HepG2 (cell line): ENCODE results near the gene NDUFS1. TPM values are rescaled to one million over a fixed set of nuclear protein-coding genes. Genes with fewer than 3 reads are reported as not detected.

Experiments
- EZH2 ChIP-seq: conservative IDR thresholded peaks from 2 replicates; pipeline ENCODE4 v1.6.1; 2012; ENCODE audit warnings: mild to moderate bottlenecking, low read depth, low read length, moderate library complexity
- HMG20B ChIP-seq: conservative IDR thresholded peaks from 2 replicates; pipeline ENCODE4 v1.6.1; 2016; ENCODE audit warnings: missing genetic modification reagents, missing compliant biosample characterization
- NCOA2 ChIP-seq: sonication (generic); formaldehyde crosslinking; IDR thresholded peaks from 2 replicates; pipeline ENCODE4 v1.8.0; 2022; ENCODE audit warnings: inconsistent platforms
- NFE2L2 ChIP-seq: fragments of 150-350 bp; IDR thresholded peaks from 2 replicates; pipeline ENCODE4 v1.6.1; 2014; ENCODE audit warnings: low read length
- PAX8 ChIP-seq: sonication (generic); formaldehyde crosslinking; IDR thresholded peaks from 2 replicates; pipeline ENCODE4 v1.8.0; 2022; ENCODE audit warnings: mild to moderate bottlenecking, missing genetic modification reagents, borderline replicate concordance
- STAG1 ChIP-seq: sonication (generic); formaldehyde crosslinking; IDR thresholded peaks from 2 replicates; pipeline ENCODE4 v1.4.0; 2020; ENCODE audit warnings: missing genetic modification reagents
- TEAD3 ChIP-seq: optimal IDR thresholded peaks from 2 replicates; pipeline ENCODE3; 2016; ENCODE audit warnings: borderline replicate concordance
- TRIM24 ChIP-seq: sonication (generic); formaldehyde crosslinking; IDR thresholded peaks from 2 replicates; pipeline ENCODE4 v1.8.0; 2022; ENCODE audit warnings: mild to moderate bottlenecking, missing genetic modification reagents
- ZHX2 ChIP-seq, 2 experiments: sonication (generic) in 1 of 2; formaldehyde crosslinking in 1 of 2; IDR thresholded peaks; 2 replicates each; pipeline versions ENCODE4 v1.6.1 to v1.9.0; 2014 to 2022; ENCODE audit warnings: antibody characterized with exemption in 1 of 2, borderline replicate concordance in 1 of 2, inconsistent platforms in 1 of 2, low read depth in 1 of 2, missing genetic modification reagents in 1 of 2
- ZNF281 ChIP-seq: sonication (generic); formaldehyde crosslinking; IDR thresholded peaks from 2 replicates; pipeline ENCODE4 v1.4.0; 2020; ENCODE audit warnings: missing genetic modification reagents, borderline replicate concordance
- ZNF432 ChIP-seq: sonication (generic); formaldehyde crosslinking; IDR thresholded peaks from 2 replicates; pipeline ENCODE4 v1.5.0; 2020; ENCODE audit warnings: missing genetic modification reagents, mild to moderate bottlenecking, borderline replicate concordance
- ZNF790 ChIP-seq: sonication (generic); formaldehyde crosslinking; IDR thresholded peaks from 2 replicates; pipeline ENCODE4 v1.8.0; 2022; ENCODE audit warnings: missing genetic modification reagents, mild to moderate bottlenecking, borderline replicate concordance
- polyA plus RNA-seq, 8 experiments: library from polyadenylated mRNA; depleted of rRNA in 3 of 8; stranded (reverse) in 7 of 8; unstranded in 1 of 8; fragments of >200 nt; fragmentation: Illumina TruSeq in 4 of 8; extraction: Trizol in 4 of 8; gene quantifications; 2 replicates each; pipeline versions ENCODE4 v1.2.1 to v1.2.3, GENCODE V29; 2011 to 2016; ENCODE audit warnings: low read depth in 4 of 8, missing spikeins in 1 of 8, mixed read lengths in 1 of 8; ENCODE audit not compliant: insufficient read depth in 1 of 8
- total RNA-seq, 5 experiments: library from RNA; depleted of rRNA; stranded (reverse); fragments of >200 nt; fragmentation: Illumina TruSeq; extraction: Trizol; gene quantifications; 2 replicates each; pipeline ENCODE4 v1.2.3, GENCODE V29; 2016; ENCODE audit warnings: low read depth in 1 of 5
- TF ChIP-seq, protein P1 (sequence below): IDR thresholded peaks from 2 replicates; pipeline ENCODE4 v1.6.1; 2012; ENCODE audit warnings: low read depth, low read length, improper control_type of control experiment
- TF ChIP-seq, protein P2 (sequence below): sonication (generic); formaldehyde crosslinking; IDR thresholded peaks from 2 replicates; pipeline ENCODE4 v1.4.0; 2020; ENCODE audit warnings: missing genetic modification reagents
- TF ChIP-seq, protein P3 (sequence below): sonication (generic); formaldehyde crosslinking; IDR thresholded peaks from 2 replicates; pipeline ENCODE4 v1.4.0; 2020; ENCODE audit warnings: low read depth, mild to moderate bottlenecking, missing genetic modification reagents

NDUFS1 gene
- total and polyA plus RNA-seq, 2 of the 13 experiments (the other 11 are each of a cell fraction or from before 2014, with no cell fraction given) = 139 to 242 TPM

- TF ChIP-seq, protein P1, sequence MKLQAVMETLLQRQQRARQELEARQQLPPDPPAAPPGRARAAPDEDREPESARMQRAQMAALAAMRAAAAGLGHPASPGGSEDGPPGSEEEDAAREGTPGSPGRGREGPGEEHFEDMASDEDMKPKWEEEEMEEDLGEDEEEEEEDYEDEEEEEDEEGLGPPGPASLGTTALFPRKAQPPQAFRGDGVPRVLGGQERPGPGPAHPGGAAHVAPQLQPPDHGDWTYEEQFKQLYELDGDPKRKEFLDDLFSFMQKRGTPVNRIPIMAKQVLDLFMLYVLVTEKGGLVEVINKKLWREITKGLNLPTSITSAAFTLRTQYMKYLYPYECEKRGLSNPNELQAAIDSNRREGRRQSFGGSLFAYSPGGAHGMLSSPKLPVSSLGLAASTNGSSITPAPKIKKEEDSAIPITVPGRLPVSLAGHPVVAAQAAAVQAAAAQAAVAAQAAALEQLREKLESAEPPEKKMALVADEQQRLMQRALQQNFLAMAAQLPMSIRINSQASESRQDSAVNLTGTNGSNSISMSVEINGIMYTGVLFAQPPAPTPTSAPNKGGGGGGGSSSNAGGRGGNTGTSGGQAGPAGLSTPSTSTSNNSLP = peak; percentile 6; the same call in 1 of the 2 replicates
- no peak for TF ChIP-seq EZH2
- no peak for TF ChIP-seq ZNF790 (CRISPR knock-in tag)
- no peak for TF ChIP-seq HMG20B (CRISPR knock-in tag)
- TF ChIP-seq, protein P2, sequence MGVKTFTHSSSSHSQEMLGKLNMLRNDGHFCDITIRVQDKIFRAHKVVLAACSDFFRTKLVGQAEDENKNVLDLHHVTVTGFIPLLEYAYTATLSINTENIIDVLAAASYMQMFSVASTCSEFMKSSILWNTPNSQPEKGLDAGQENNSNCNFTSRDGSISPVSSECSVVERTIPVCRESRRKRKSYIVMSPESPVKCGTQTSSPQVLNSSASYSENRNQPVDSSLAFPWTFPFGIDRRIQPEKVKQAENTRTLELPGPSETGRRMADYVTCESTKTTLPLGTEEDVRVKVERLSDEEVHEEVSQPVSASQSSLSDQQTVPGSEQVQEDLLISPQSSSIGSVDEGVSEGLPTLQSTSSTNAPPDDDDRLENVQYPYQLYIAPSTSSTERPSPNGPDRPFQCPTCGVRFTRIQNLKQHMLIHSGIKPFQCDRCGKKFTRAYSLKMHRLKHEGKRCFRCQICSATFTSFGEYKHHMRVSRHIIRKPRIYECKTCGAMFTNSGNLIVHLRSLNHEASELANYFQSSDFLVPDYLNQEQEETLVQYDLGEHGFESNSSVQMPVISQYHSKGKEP (CRISPR knock-in tag) = no peak
- TF ChIP-seq TRIM24 (CRISPR knock-in tag) = no peak
- TF ChIP-seq ZNF432 = no peak
- TF ChIP-seq TEAD3 = peak; percentile 35
- TF ChIP-seq PAX8 (CRISPR knock-in tag) = no peak
- TF ChIP-seq ZHX2 (IDR thresholded peaks at IDR 0.05; ENCODE audit: low read depth) = no peak
- no peak for TF ChIP-seq ZHX2 (CRISPR knock-in tag; IDR thresholded peaks at IDR 0.05; ENCODE audit: borderline replicate concordance)
- TF ChIP-seq ZNF281 = no peak
- TF ChIP-seq STAG1 (CRISPR knock-in tag) = no peak
- TF ChIP-seq NCOA2 = no peak
- TF ChIP-seq, protein P3, sequence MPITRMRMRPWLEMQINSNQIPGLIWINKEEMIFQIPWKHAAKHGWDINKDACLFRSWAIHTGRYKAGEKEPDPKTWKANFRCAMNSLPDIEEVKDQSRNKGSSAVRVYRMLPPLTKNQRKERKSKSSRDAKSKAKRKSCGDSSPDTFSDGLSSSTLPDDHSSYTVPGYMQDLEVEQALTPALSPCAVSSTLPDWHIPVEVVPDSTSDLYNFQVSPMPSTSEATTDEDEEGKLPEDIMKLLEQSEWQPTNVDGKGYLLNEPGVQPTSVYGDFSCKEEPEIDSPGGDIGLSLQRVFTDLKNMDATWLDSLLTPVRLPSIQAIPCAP = no peak
- TF ChIP-seq NFE2L2 = no peak
Observed at GRCh38 chr2:206083602-206084438, 75.4 kb downstream of the NDUFS1 start (continued).
